ENCODE results near the gene HIF3A. TPM values are rescaled to one million over a fixed set of nuclear protein-coding genes. Genes with fewer than 3 reads are reported as not detected.

Gene HIF3A
- total RNA-seq, 1 experiment from 2014 or later, result 31.9 TPM

- no peaks in the 10 kb centered on the region for H3K9me3 ChIP-seq (ENCODE audit: control insufficient read depth, low read depth, low read length)
- peaks cover 3% of the 10 kb centered on the region for H3K79me1 ChIP-seq (ENCODE audit: insufficient read depth, low read depth, low read length, poor library complexity, severe bottlenecking)
- H3K4me2 ChIP-seq (ENCODE audit: insufficient read depth, insufficient read length, low read length), result peak overlapping the region; percentile 65
- no peak overlapping the region for H2AFZ ChIP-seq (ENCODE audit: low read length)
- Mint-ChIP-seq H3K4me1 (peaks cover 42 to 54% of the 10 kb centered on the region in 2 experiments), H3K9me3 (peaks cover 0 to 2% of the 10 kb centered on the region in 2 experiments; a peak in 2 of 5 replicates), H3K27ac (no peak overlapping the region), H3K36me3 (ENCODE audit: insufficient read depth in 1 of 3, low read depth in 3 of 3) (peaks cover 11 to 26% (median 25%) of the 10 kb centered on the region in 3 experiments; a peak in 6 of 7 replicates), H3K4me3 (peak overlapping the region; percentile 97), H3K27me3 (ENCODE audit: low read depth) (no peaks in the 10 kb centered on the region)
- H4K5ac ChIP-seq (ENCODE audit: insufficient read length, low read depth, low read length), result no peak overlapping the region
- no peak overlapping the region for H4K8ac ChIP-seq (replicated peaks; ENCODE audit: insufficient read length, low read depth, low read length)
- no peak for TF ChIP-seq CTCF (conservative IDR thresholded peaks at IDR 0.05)
- H3K27me3 ChIP-seq (ENCODE audit: insufficient read depth, low read length), result no peaks in the 10 kb centered on the region
- H3K27ac ChIP-seq (ENCODE audit: insufficient read length, low read depth, low read length), result no peak overlapping the region
- H2BK120ac ChIP-seq (ENCODE audit: low read depth, low read length, poor library complexity, severe bottlenecking), result no peak overlapping the region
- H3K18ac ChIP-seq (ENCODE audit: insufficient read length, low read depth, low read length), result no peak overlapping the region
- no peak overlapping the region for H2BK5ac ChIP-seq (ENCODE audit: insufficient read length, low read length)
- H3K23me2 ChIP-seq (ENCODE audit: insufficient read length, low read depth, low read length, poor library complexity, severe bottlenecking), result peaks cover 8% of the 10 kb centered on the region
- H2BK20ac ChIP-seq (ENCODE audit: low read depth, low read length, poor library complexity, severe bottlenecking), result no peak overlapping the region
- no peak overlapping the region for H3K14ac ChIP-seq (ENCODE audit: insufficient read depth, low read length)
- H3K79me2 ChIP-seq (ENCODE audit: insufficient read depth, low read length), result peaks cover 18% of the 10 kb centered on the region; the same call in 1 of the 2 replicates
- H3K4ac ChIP-seq (ENCODE audit: low read depth, low read length), result no peak overlapping the region
- peaks cover 3% of the 10 kb centered on the region; the same call in 1 of the 2 replicates for H3K4me1 ChIP-seq (ENCODE audit: insufficient read depth, low read length)
- H3K56ac ChIP-seq (ENCODE audit: insufficient read length, low read depth, low read length), result no peak overlapping the region
- WGBS (ENCODE audit: extremely low coverage, insufficient read length, low lambda C conversion rate), result no CpG with 5 or more reads among the region's 5 CpGs
- H4K20me1 ChIP-seq (ENCODE audit: control insufficient read depth, insufficient read depth, insufficient read length), result no peaks in the 10 kb centered on the region
- no peak overlapping the region for H3T11ph ChIP-seq (ENCODE audit: low read length)
- no peak overlapping the region for H4K91ac ChIP-seq (ENCODE audit: insufficient read length, low read depth, low read length)
- no peak overlapping the region for H2AK5ac ChIP-seq (ENCODE audit: insufficient read length, low read length)
- no peak for DNase-seq
- H2BK15ac ChIP-seq (ENCODE audit: low read depth, low read length), result no peak overlapping the region
- no peak overlapping the region for H2BK12ac ChIP-seq (ENCODE audit: insufficient read length, low read depth, low read length)
- H3K23ac ChIP-seq (ENCODE audit: insufficient read length, low read depth, low read length), result no peak overlapping the region
- no peak overlapping the region for H3K9ac ChIP-seq (ENCODE audit: extremely low read depth, insufficient read length, low read length)
These were observed 51.1 kb downstream of the HIF3A start for GRCh38 chr19:46347985-46348384.

Data from H9 (cell line).